A549 (cell line): ENCODE measurements around the gene KLF16.

Experiments
- POLR2A ChIP-seq: IDR thresholded peaks from 2 replicates; pipeline ENCODE4 v1.6.1; 2012; ENCODE audit warnings: mild to moderate bottlenecking, low read length
- RFX5 ChIP-seq: fragments of 450-650 bp; IDR thresholded peaks from 2 replicates; pipeline ENCODE4 v1.7.1; 2014; ENCODE audit warnings: antibody characterized with exemption, mild to moderate bottlenecking, moderate library complexity
- TF ChIP-seq, protein P1 (sequence below): fragments of >200 bp; sonication (Bioruptor Twin); formaldehyde crosslinking; IDR thresholded peaks from 3 replicates; pipeline ENCODE4 v1.5.1; 2016

GRCh38 chr19:1883784-1884183, 20.4 kb upstream of the KLF16 start:
- TF ChIP-seq, protein P1, sequence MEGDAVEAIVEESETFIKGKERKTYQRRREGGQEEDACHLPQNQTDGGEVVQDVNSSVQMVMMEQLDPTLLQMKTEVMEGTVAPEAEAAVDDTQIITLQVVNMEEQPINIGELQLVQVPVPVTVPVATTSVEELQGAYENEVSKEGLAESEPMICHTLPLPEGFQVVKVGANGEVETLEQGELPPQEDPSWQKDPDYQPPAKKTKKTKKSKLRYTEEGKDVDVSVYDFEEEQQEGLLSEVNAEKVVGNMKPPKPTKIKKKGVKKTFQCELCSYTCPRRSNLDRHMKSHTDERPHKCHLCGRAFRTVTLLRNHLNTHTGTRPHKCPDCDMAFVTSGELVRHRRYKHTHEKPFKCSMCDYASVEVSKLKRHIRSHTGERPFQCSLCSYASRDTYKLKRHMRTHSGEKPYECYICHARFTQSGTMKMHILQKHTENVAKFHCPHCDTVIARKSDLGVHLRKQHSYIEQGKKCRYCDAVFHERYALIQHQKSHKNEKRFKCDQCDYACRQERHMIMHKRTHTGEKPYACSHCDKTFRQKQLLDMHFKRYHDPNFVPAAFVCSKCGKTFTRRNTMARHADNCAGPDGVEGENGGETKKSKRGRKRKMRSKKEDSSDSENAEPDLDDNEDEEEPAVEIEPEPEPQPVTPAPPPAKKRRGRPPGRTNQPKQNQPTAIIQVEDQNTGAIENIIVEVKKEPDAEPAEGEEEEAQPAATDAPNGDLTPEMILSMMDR = no peak
- no peak for TF ChIP-seq RFX5
- no peak for TF ChIP-seq POLR2A
